ENCODE measurements around the gene TRPM6.

DNA sequence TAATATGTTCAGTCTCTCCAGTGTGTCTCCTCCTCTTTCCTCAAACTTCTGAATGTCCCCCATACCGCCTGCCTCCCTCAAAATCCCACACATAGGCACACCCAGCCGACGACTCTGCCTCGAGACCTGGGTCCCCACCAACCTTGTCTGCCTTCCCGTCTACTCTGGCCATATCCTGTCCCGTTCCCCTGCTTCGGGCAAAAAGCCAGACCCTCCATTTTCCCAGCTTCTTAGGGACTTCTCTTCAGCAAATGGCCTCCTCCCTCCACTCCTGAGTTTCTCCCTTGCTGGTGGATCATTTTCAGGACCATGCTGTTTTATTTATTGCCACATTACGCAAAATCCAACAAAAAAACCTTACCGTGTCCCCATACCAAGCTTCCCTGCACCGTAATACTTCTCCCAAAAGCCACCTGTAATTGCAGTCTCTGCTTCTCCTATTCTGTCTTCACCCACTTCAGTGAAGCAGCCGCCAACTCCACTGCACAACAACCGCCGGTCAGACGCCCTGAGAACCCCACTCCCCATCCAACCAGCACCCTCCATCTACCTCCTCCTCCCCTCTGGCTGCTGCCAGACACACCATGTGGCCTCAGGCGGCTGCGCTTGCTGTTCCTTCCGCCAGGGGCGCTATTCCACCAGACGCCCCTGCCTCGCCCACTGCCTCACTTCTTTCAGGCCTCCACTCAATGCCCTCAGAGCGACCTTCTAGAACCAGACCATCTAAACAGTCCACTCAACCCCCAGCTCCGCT, 117.0 kb downstream of the TRPM6 start:
- TF ChIP-seq, protein P1, sequence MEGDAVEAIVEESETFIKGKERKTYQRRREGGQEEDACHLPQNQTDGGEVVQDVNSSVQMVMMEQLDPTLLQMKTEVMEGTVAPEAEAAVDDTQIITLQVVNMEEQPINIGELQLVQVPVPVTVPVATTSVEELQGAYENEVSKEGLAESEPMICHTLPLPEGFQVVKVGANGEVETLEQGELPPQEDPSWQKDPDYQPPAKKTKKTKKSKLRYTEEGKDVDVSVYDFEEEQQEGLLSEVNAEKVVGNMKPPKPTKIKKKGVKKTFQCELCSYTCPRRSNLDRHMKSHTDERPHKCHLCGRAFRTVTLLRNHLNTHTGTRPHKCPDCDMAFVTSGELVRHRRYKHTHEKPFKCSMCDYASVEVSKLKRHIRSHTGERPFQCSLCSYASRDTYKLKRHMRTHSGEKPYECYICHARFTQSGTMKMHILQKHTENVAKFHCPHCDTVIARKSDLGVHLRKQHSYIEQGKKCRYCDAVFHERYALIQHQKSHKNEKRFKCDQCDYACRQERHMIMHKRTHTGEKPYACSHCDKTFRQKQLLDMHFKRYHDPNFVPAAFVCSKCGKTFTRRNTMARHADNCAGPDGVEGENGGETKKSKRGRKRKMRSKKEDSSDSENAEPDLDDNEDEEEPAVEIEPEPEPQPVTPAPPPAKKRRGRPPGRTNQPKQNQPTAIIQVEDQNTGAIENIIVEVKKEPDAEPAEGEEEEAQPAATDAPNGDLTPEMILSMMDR (IDR thresholded peaks at IDR 0.05; ENCODE audit: low read depth, low read length, poor library complexity, severe bottlenecking), result peak; percentile 97
- TF ChIP-seq EZH2phosphoT487 (IDR thresholded peaks at IDR 0.05; ENCODE audit: borderline replicate concordance, low read length), result no peak

Data from DOHH2 (cell line).